ENCODE results near the gene CA12.

CA12 gene

DNA sequence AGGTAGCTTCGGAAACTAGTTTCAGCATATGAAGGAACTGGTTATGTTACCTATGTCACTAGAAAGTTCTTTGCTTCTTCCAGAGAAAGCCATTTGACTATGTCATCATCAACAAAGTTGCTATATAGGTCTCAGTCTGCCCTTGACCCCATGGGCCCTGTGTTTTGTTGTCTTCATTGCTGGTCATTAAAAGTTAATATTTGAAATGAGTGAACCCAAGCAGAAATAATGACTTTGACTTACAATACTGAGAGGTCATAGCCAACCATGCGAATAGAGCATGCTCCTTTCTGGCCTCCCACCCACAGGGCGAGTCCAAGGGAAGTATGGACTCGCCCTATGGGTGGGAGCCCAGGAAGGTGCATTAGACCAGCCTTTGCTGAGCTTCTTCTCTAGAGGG is 63.3 kb downstream of the CA12 start:
- no peak overlapping the region for H3K4me3 ChIP-seq (ENCODE audit: low read depth, low read length)
- no peak for TF ChIP-seq CTCF (IDR thresholded peaks at IDR 0.05; ENCODE audit: low read depth, low read length)

GRCh38 chr15:63314409-63314808 is 67.2 kb downstream of the CA12 start:
- TF ChIP-seq CTCF (IDR thresholded peaks at IDR 0.05; ENCODE audit: low read depth, low read length), result no peak
- no peak overlapping the region for H3K4me3 ChIP-seq (ENCODE audit: low read depth, low read length)

DNA sequence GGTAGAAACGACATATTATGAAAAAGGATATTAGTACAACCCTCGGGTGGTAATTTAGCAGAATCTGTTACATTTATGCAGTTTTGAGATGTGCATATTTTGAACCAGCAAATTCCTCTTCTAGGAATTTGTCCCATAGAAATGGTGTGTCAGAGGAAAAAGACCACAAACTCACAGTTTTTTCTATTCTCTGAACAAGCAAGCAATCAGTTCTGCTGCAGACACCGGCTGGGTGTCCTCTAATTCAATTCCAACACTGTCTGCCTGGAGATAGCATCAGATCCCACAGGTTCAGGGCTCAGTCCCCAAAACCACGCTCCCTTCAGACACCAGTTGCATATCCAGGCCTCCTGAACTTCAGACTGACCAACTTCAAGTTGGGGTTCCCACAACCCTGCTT is 67.8 kb downstream of the CA12 start:
- no peak overlapping the region for H3K4me3 ChIP-seq (ENCODE audit: low read depth, low read length)
- TF ChIP-seq CTCF (IDR thresholded peaks at IDR 0.05; ENCODE audit: low read depth, low read length), result no peak

DNA sequence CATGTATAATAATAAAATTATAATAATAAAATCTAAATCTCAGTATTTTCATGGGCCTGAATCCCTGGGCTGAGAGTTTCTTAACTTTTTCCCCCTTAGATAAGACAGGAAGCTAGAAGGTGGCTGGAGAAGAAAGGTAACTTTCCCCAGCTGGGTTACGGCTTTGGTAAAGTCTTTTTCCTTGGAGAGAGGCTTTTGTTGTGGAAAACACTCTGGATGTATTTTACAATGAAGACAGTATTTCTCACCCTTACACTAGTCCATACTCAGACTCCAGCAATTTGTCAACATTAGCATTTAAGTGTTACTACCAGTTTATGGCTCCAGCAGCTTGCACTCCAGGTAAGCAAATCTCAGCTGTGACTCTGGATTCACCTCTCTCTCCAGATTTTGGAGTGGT is 69.4 kb downstream of the CA12 start:
- H3K4me3 ChIP-seq (ENCODE audit: low read depth, low read length), result no peak overlapping the region

GRCh38 chr15:63310646-63311045 is 71.0 kb downstream of the CA12 start:
- no peak overlapping the region for H3K4me3 ChIP-seq (ENCODE audit: low read depth, low read length)
- TF ChIP-seq CTCF (IDR thresholded peaks at IDR 0.05; ENCODE audit: low read depth, low read length), result no peak

More for the DNA sequence above, 69.4 kb downstream of the CA12 start:
- TF ChIP-seq CTCF (IDR thresholded peaks at IDR 0.05; ENCODE audit: low read depth, low read length), result no peak

- TF ChIP-seq CTCF (IDR thresholded peaks at IDR 0.05; ENCODE audit: low read depth, low read length), result no peak
- no peak overlapping the region for H3K4me3 ChIP-seq (ENCODE audit: low read depth, low read length)
These were observed 72.7 kb downstream of the CA12 start for GRCh38 chr15:63308947-63309346.

- H3K4me3 ChIP-seq (ENCODE audit: low read depth, low read length), result no peak overlapping the region
- no peak for TF ChIP-seq CTCF (IDR thresholded peaks at IDR 0.05; ENCODE audit: low read depth, low read length)
These were observed 73.2 kb downstream of the CA12 start for GRCh38 chr15:63308491-63308890.

All from WI38 (cell line).